SU-DHL-6 (cell line): ENCODE measurements around the gene PITPNM3.

ENCODE experiments used
- H2AFZ ChIP-seq: fragments of 200-600 bp; sonication (generic); 2 replicates; pipeline ENCODE4 v1.6.1; 2014; ENCODE audit warnings: low read depth, mild to moderate bottlenecking, moderate library complexity, mixed read lengths, antibody characterized with exemption, low read length; ENCODE audit not compliant: severe bottlenecking
- H3F3A ChIP-seq: fragments of 200-600 bp; shearing (Covaris generic); 2 replicates; pipeline ENCODE4 v1.6.0; 2016; ENCODE audit warnings: antibody characterized with exemption, mild to moderate bottlenecking; ENCODE audit not compliant: insufficient read depth
- H3K27ac ChIP-seq: fragments of 200-600 bp; sonication (generic); 2 replicates; pipeline ENCODE4 v1.5.1; 2016; ENCODE audit warnings: low read depth, mild to moderate bottlenecking, low read length, moderate library complexity, mixed read lengths
- H3K27me3 ChIP-seq: fragments of 200-600 bp; sonication (generic), shearing (Covaris generic); 2 replicates; pipeline ENCODE4 v1.6.0; 2014; ENCODE audit warnings: mild to moderate bottlenecking, low read length
- H3K36me3 ChIP-seq: fragments of 200-600 bp; sonication (generic); 2 replicates; pipeline ENCODE4 v1.6.1; 2014; ENCODE audit warnings: mild to moderate bottlenecking, low read length, mixed read lengths
- H3K4me2 ChIP-seq: fragments of 300-600, 200-600 bp; shearing (Covaris generic), sonication (generic); 2 replicates; pipeline ENCODE4 v1.6.0; 2014; ENCODE audit warnings: low read length, low read depth, mild to moderate bottlenecking; ENCODE audit not compliant: poor library complexity, severe bottlenecking
- H3K4me3 ChIP-seq: fragments of 200-600 bp; sonication (generic); 2 replicates; pipeline ENCODE4 v1.5.1; 2014; ENCODE audit warnings: antibody characterized with exemption, low read length, mild to moderate bottlenecking, mixed read lengths; ENCODE audit not compliant: insufficient read depth, poor library complexity, severe bottlenecking
- H3K79me2 ChIP-seq: fragments of 200-600 bp; sonication (generic); 2 replicates; pipeline ENCODE4 v1.6.1; 2014; ENCODE audit warnings: mild to moderate bottlenecking, low read length, moderate library complexity; ENCODE audit not compliant: insufficient read depth
- H3K9ac ChIP-seq: fragments of 200-600 bp; sonication (generic); 2 replicates; pipeline ENCODE4 v1.7.0; 2014; ENCODE audit warnings: mild to moderate bottlenecking, low read length
- H3K9me2 ChIP-seq: fragments of 200-600 bp; sonication (generic); replicated peaks from 2 replicates; pipeline ENCODE4 v1.6.1; 2014; ENCODE audit warnings: low read length; ENCODE audit not compliant: insufficient read depth
- H3K9me3 ChIP-seq: fragments of 200-600 bp; sonication (generic); 2 replicates; pipeline ENCODE4 v1.6.1; 2014; ENCODE audit warnings: low read length, mixed read lengths; ENCODE audit not compliant: insufficient read depth
- H4K20me1 ChIP-seq: fragments of 200-600 bp; sonication (generic); 2 replicates; pipeline ENCODE4 v1.6.1; 2014; ENCODE audit warnings: low read depth, mild to moderate bottlenecking, antibody characterized with exemption, low read length, moderate library complexity, mixed read lengths
- EZH2phosphoT487 ChIP-seq: fragments of 200-600 bp; sonication (generic), shearing (Covaris generic); conservative IDR thresholded peaks from 2 replicates; pipeline ENCODE4 v1.6.1; 2018; ENCODE audit warnings: mild to moderate bottlenecking, antibody characterized with exemption, low read length, moderate library complexity, mixed read lengths
- TF ChIP-seq, protein P1 (sequence below): fragments of 200-600 bp; sonication (generic); IDR thresholded peaks from one replicate; pipeline ENCODE4 v1.5.1; 2017; ENCODE audit warnings: antibody characterized with exemption, mild to moderate bottlenecking, low read length, moderate library complexity; ENCODE audit not compliant: insufficient read depth, poor library complexity, severe bottlenecking

PITPNM3 gene

DNA sequence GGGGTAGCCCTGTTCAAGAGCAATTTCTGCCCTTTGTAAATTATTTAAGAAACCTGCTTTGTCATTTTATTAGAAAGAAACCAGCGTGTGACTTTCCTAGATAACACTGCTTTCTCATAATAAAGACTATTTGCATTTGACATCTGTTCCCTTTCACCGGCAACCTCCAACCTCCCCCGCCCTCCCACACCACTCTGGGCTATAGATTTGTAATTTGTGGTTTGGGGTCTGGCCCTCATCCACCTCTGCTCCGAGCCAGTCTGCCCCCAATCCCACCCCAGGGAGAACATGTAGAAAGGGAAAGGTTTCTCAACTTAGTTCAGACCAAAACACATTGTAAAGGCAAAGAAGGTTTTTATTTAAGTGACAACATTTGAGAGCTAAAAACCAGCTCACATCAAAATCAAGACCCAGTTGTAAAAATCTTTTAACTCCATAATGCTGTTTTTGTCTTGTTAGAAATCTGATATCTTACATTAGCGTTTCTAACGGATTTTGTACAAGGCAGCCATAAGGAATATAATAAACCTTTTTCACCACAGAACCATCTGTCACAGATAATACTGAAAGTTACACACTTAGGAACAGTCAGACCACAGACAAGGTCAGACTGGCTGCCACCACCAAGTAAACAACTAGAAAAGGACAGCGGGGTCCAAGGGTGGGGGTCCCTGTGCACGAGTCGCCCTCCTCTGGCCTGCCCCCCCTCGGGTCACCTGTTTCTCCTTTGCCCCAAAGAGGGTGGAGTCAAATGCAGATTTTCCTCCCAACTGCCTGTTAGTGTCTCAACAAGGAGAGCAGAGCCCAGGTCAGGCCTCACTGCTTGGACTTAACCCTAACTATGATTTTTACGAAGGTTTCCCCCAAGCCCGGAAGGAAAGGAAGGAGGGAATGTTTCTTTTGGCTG lies 105.2 kb downstream of the PITPNM3 start:
- no peak overlapping the region for H2AFZ ChIP-seq
- no peaks in the 10 kb centered on the region for H3K9me3 ChIP-seq
- H3K27ac ChIP-seq = no peak overlapping the region
- H4K20me1 ChIP-seq = no peaks in the 10 kb centered on the region
- H3K9me2 ChIP-seq = no peaks in the 10 kb centered on the region
- H3K27me3 ChIP-seq = no peaks in the 10 kb centered on the region; the same call in 1 of the 2 replicates
- H3K4me2 ChIP-seq = no peak overlapping the region
- H3F3A ChIP-seq = no peaks in the 10 kb centered on the region
- no peaks in the 10 kb centered on the region for H3K36me3 ChIP-seq
- no peak overlapping the region for H3K9ac ChIP-seq
- no peaks in the 10 kb centered on the region for H3K79me2 ChIP-seq
- TF ChIP-seq EZH2phosphoT487 = no peak
- TF ChIP-seq, protein P1, sequence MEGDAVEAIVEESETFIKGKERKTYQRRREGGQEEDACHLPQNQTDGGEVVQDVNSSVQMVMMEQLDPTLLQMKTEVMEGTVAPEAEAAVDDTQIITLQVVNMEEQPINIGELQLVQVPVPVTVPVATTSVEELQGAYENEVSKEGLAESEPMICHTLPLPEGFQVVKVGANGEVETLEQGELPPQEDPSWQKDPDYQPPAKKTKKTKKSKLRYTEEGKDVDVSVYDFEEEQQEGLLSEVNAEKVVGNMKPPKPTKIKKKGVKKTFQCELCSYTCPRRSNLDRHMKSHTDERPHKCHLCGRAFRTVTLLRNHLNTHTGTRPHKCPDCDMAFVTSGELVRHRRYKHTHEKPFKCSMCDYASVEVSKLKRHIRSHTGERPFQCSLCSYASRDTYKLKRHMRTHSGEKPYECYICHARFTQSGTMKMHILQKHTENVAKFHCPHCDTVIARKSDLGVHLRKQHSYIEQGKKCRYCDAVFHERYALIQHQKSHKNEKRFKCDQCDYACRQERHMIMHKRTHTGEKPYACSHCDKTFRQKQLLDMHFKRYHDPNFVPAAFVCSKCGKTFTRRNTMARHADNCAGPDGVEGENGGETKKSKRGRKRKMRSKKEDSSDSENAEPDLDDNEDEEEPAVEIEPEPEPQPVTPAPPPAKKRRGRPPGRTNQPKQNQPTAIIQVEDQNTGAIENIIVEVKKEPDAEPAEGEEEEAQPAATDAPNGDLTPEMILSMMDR = no peak
- no peak overlapping the region for H3K4me3 ChIP-seq

DNA sequence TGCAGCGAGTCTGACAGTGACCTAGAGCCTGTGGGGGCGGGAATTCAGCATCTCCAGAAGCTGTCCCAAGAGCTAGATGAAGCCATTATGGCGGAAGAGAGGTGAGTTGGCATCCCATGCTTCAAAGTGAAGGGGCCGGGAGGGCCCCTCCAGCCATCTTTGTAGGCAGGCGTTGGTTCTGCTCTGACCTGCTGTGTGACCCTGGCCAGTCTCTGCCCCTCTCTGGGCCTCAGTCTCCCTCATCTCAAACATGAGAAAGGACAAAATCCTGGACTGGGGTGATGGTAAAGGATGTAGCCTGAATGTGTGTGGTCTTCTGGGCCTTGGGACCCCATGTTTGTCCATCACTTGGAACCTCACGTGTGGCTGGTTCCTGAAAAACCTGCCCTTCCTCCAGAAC lies 107.0 kb downstream of the PITPNM3 start:
- TF ChIP-seq, protein P1 = no peak
- no peak for TF ChIP-seq EZH2phosphoT487
- H4K20me1 ChIP-seq = no peaks in the 10 kb centered on the region
- no peak overlapping the region for H3K4me3 ChIP-seq
- no peaks in the 10 kb centered on the region for H3K79me2 ChIP-seq
- H3K27me3 ChIP-seq = no peaks in the 10 kb centered on the region; the same call in 1 of the 2 replicates
- no peak overlapping the region for H2AFZ ChIP-seq
- H3K9ac ChIP-seq = no peak overlapping the region
- H3K27ac ChIP-seq = no peak overlapping the region
- H3F3A ChIP-seq = no peaks in the 10 kb centered on the region
- no peak overlapping the region for H3K4me2 ChIP-seq
- H3K9me2 ChIP-seq = no peaks in the 10 kb centered on the region
- H3K36me3 ChIP-seq = no peaks in the 10 kb centered on the region
- no peaks in the 10 kb centered on the region for H3K9me3 ChIP-seq

DNA sequence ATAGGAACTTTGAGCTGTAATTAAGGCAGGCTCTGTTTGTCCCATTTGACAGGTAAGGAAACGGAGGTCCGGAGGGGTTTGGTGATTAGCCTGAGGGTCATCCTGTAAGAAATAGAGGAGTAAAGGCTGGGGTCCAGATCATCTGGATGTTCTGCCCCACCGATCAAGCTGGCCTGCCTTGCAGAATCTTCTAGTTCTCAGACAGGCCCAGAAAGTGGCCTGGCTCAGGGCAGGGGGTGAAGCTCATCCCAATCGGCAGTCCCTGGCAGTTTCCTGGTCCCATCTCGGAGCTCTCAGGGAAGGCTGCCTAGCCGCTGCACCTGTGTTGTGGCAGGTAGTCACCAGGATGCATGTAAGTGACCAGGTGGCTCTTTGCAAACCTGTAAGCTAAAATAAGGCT lies 107.9 kb downstream of the PITPNM3 start:
- no peaks in the 10 kb centered on the region for H3K36me3 ChIP-seq
- H4K20me1 ChIP-seq = no peaks in the 10 kb centered on the region
- no peak overlapping the region for H3K27ac ChIP-seq
- no peak overlapping the region for H3K4me3 ChIP-seq
- no peaks in the 10 kb centered on the region; the same call in 1 of the 2 replicates for H3K27me3 ChIP-seq
- TF ChIP-seq EZH2phosphoT487 = no peak
- TF ChIP-seq, protein P1 = no peak
- H3K79me2 ChIP-seq = no peaks in the 10 kb centered on the region
- H3F3A ChIP-seq = no peaks in the 10 kb centered on the region
- no peaks in the 10 kb centered on the region for H3K9me3 ChIP-seq
- H3K4me2 ChIP-seq = no peak overlapping the region
- H2AFZ ChIP-seq = no peak overlapping the region
- no peaks in the 10 kb centered on the region for H3K9me2 ChIP-seq
- H3K9ac ChIP-seq = no peak overlapping the region
